Measurements from ENCODE around the gene NENF.
A peak's percentile ranks its signal among the peaks of the same experiment; 100 is the strongest.
"Not testable (repeated sequence)": the region's sequence is repeated elsewhere in the genome, so short reads cannot be mapped to it uniquely, and the experiment has no call there.

NENF gene

DNA sequence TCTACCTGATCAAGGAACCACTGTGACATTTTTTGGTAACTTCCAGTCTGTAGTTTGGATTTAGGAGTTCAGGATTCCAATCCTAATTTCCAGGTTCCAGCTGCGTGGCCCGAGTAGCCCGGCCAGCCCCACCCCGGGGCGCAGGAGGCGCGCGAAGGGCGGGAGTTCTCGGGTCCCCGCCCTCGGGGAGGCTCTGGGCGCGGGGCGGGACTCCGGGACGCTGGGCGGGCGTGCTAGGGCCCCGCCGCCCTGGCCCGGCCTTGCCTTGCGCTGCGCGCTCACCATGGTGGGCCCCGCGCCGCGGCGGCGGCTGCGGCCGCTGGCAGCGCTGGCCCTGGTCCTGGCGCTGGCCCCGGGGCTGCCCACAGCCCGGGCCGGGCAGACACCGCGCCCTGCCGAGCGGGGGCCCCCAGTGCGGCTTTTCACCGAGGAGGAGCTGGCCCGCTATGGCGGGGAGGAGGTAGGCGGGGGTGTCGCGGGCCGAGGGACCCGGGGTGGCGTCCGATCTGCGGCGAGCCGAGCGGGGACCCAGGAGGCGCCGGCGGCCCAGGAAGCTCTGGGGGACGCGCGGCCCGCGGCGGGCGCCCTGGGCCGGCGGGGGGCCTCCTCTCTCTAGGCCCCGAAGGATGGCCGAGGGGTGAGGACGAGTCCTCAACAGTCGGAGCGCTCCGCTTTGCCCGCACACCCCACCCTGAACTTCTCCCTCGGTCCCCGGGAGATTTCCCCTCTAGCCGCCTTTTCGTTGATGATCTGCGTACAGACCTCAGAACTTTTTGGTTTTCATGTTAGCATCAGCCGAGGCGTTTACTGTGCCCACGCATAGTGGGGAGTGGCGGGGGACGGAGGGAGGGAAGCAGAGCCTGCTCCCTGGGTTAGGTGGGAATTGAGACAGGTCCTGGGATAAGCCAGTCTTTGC, at the start of gene NENF:
Gene NENF, plus strand, starts transcription at position 260 of the 916 bp plus-strand sequence. Its CDS starts 24 bp downstream, at position 284.
- DNase-seq, result peak; percentile 89

- no peak for DNase-seq
Measured at GRCh38 chr1:212386029-212386428, 46.7 kb upstream of the NENF start.

GRCh38 chr1:212388985-212389716, 43.6 kb upstream of the NENF start:
- DNase-seq, result no peak

DNA sequence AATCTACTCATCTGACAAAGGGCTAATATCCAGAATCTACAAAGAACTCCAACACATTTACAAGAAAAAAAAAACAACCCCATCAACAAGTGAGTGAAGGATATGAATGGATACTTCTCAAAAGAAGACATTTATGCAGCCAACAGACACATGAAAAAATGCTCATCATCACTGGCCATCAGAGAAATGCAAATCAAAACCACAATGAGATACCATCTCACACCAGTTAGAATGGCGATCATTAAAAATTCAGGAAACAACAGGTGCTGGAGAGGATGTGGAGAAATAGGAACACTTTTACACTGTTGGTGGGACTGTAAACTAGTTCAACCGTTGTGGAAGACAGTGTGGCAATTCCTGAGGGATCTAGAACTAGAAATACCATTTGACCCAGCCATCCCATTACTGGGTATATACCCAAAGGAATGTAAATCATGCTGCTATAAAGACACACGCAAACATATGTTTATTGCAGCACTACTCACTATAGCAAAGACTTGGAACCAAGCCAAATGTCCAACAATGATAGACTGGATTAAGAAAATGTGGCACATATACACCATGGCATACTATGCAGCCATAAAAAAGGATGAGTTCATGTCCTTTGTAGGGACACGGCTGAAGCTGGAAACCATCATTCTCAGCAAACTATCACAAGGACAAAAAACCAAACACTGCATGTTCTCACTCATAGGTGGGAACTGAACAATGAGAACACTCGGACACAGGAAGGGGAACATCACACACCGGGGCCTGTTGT, 36.9 kb upstream of the NENF start:
- not testable (repeated sequence) for DNase-seq

GRCh38 chr1:212396638-212397037, 36.1 kb upstream of the NENF start:
- DNase-seq, result no peak

- DNase-seq, result no peak
Measured at GRCh38 chr1:212397171-212397570, 35.5 kb upstream of the NENF start.

DNA sequence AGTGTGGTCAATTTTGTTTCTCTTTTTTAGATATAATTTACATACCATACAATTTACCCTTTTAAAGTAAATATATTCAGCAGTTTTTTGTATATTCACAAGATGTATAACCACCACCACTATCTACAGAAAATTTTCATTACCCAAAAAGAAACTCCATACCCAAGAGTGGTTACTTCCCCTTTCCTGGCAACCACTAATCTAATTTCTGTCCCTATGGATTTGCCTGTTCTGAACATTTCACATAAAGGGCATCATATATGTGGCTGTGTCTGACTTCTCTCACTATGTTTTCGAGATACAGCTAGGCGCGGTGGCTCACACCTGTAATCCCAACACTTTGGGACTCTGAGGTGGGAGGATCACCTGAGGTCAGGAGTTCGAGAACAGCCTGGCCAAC, 31.7 kb upstream of the NENF start:
- DNase-seq, result no peak

DNA sequence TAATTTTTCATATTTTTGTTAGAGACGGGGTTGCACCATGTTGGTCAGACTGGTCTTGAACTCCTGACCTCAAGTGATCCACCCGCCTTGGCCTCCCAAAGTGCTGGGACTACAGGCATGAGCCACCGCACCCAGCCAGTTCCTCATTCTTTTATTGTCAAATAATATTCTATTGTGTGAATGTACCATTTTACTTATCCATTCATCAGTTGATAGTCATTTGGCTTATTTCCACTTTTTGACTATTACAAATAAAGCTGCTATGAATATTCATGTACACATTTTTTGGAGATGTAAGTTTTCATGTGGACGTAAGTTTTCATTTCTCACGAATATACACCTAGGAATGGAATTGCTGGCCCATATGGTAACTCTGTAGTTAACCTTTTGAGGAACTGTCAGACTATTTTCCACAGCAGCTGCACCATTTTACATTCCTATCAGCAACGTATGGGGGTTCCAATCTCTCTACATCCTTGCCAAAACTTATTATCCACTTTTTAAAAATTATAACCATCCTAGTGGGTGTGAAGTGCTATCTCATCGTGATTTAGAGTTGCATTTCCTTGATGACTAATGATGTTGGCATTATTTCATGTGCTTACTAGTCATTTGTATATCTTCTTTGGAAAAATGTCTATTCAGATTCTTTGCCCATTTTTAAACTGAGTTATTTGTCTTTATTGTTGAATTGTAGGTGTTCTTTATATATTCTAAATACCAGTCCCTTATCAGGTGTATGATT, 30.7 kb upstream of the NENF start:
- no peak for DNase-seq

GRCh38 chr1:212402666-212403321, 29.9 kb upstream of the NENF start:
- DNase-seq, result no peak

- DNase-seq, result no peak
Measured at GRCh38 chr1:212410231-212410820, 22.4 kb upstream of the NENF start.

DNA sequence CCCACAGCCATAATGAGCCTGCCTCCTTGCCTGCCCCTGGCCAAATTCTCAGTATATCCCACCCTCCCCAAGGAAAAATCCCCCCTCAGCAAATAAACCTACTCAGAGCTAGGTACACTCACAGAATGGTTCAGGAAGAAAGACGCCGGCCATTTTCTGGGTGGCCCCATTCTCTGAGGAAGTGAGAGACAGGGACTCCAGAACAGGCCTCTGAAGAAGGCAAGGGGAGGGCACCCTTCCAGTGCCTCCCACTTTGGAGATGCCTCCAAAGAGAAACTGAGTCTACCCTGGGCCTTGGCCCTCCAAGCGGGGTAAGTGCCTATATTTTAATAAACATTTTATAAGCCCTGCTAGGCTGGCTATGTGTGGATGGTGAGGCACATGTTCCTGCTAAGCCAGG, 20.3 kb upstream of the NENF start:
- DNase-seq, result no peak

- DNase-seq, result no peak
Measured at GRCh38 chr1:212413902-212414327, 18.8 kb upstream of the NENF start.

DNA sequence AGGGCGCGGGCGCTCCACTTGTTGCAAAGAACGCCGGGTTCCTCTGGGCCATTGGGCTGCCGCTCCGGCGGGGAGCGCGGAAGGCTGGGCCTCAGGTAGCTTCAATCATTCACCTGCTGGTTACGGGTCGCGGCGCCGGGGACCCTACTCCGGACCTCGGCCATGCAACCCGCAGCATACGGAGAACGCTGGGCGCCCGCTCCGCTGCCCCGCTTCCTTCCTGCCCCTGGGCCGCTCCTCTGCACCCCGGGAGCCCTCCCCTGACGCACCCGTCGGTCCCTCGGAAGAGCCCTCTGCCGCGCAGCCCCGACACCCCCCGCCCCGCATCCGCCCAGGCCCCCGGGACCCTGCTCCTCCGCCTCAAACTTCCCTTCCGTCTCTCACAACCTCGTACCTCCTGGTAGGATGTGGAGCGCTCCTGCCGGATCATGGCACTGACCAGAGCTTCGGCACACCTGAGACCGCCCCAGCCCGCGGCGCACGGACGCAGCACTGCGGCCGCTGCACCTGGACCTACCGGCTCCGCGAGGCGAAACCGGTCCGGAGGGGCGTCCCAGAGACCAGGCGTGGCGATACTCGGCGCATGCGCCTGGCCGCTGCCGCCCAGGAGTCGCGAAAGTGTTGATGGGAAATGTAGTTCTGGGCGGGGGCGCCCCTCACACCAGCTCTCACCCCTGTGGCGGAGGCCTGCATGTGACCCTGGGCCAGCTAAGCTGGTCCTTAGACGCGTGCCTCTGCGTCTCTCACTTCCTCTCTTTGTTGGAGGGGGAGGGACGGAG, 18.2 kb upstream of the NENF start, which contains the start of gene PACC1:
Gene PACC1, minus strand, starts transcription at position 559 of the 779 bp plus-strand sequence. Its CDS starts 129 bp downstream, at position 430.
- peak; percentile 93 for DNase-seq

- no peak for DNase-seq
Measured at GRCh38 chr1:212415107-212415841, 17.4 kb upstream of the NENF start.

GRCh38 chr1:212421165-212421564, 11.6 kb upstream of the NENF start:
- DNase-seq, result no peak

DNA sequence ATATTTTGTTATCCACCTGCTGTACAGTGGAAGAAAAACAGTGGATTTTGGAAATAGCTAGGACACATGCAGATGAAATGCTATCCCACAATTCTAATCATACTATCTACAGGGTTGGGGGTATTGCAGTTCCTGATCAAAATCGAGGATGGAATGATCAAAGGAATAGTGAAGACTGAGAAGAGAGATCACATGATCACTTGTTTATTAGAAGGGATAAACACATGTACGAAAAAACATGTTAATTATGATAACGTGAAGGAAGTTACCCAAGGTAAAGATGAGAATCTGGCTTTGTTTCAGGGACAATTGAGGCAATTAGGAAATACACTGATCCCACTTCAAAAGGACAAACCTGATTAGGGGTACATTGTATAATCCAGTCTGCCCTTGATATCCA, 8.8 kb upstream of the NENF start:
- no peak for DNase-seq

GRCh38 chr1:212428496-212428895, 4.2 kb upstream of the NENF start:
- no peak for DNase-seq

DNA sequence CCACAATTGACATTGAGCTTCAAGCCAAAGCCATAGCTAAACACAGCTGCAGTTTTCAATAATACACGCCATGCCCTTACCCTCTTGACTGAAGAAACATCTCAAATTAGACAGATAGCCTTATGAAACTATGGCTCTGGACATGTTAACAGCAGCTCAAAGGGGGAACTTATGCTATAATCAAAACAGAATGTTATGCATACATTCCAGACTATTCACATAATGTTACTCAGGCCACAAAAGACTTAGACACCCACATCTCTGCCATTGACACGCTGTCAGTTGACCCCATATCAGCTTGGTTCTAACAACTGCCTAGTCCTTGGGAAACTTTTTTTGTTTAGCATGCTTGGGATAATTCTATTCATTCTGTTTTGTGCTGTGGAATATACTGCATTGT, 2.3 kb upstream of the NENF start:
- DNase-seq, result no peak

DNA sequence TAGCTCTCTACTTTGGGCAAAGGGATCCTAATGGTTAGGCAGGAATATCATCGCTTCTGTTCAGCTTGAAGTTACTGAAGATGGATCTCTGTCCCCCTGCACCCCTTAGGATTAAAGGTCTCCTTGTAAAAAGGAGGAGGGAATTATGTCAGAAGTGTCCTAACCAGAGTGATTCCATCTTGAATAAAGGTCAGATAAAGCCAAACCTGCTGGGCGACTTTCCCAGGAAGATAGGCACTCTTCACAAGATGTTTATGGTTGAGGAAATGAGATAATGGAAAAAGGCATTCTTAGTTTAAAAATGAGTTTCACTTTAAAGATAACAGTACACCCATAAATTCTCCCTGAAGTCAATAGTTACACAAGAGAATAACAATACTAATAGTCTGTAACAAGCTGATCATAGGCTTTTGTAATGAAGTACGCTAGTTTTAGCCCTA, 1.7 kb upstream of the NENF start:
- DNase-seq, result no peak

GRCh38 chr1:212431644-212432043, 1.1 kb upstream of the NENF start:
- no peak for DNase-seq
